MCF 10A (cell line): ENCODE data around the gene CIDEA. TPM values are rescaled to one million over a fixed set of nuclear protein-coding genes. Genes with fewer than 3 reads are reported as not detected.
A peak's percentile ranks its signal among the peaks of the same experiment; 100 is the strongest.

ENCODE experiments used
- BruUV-seq: library from RNA; stranded (reverse); fragments of 400-500 nt; replicated peaks from 2 replicates; lab custom pipeline; 2021; lab: Mats Ljungman, UMichigan
- CTCF ChIA-PET: fragments of 300-600 bp; sonication (Branson Sonifier 250); formaldehyde crosslinking; extraction: SDS; loops from one replicate; lab custom pipeline; 2021; ENCODE audit warnings: antibody characterized with exemption, inconsistent platforms; lab: Yijun Ruan, JAX
- POLR2A ChIA-PET: fragments of 300-600, 350-650 bp; sonication (Branson Sonifier 250); formaldehyde crosslinking; extraction: SDS; loops from one replicate; lab custom pipeline; 2020; ENCODE audit warnings: antibody characterized with exemption, inconsistent platforms; lab: Yijun Ruan, JAX
- DNase-seq: peaks from one replicate; pipeline ENCODE4 v3.0.0-alpha.2; 2018; ENCODE audit not compliant: unreplicated experiment
- H3K27ac Mint-ChIP-seq: one replicate; pipeline ENCODE4 v1.8.0; 2022; ENCODE audit warnings: mild to moderate bottlenecking, low read depth, mixed read lengths; ENCODE audit not compliant: unreplicated experiment
- H3K27me3 Mint-ChIP-seq: one replicate; pipeline ENCODE4 v1.8.0; 2022; ENCODE audit warnings: mixed read lengths; ENCODE audit not compliant: insufficient read depth, unreplicated experiment
- H3K36me3 Mint-ChIP-seq: one replicate; pipeline ENCODE4 v1.8.0; 2022; ENCODE audit warnings: mild to moderate bottlenecking, moderate library complexity, mixed read lengths; ENCODE audit not compliant: insufficient read depth, unreplicated experiment
- H3K4me1 Mint-ChIP-seq: one replicate; pipeline ENCODE4 v1.8.0; 2022; ENCODE audit warnings: mixed read lengths; ENCODE audit not compliant: insufficient read depth, unreplicated experiment
- H3K4me3 Mint-ChIP-seq: one replicate; pipeline ENCODE4 v1.8.0; 2022; ENCODE audit warnings: mild to moderate bottlenecking, moderate library complexity, mixed read lengths; ENCODE audit not compliant: unreplicated experiment
- H3K9me3 Mint-ChIP-seq: one replicate; pipeline ENCODE4 v1.8.0; 2022; ENCODE audit warnings: mixed read lengths; ENCODE audit not compliant: unreplicated experiment
- intact Hi-C: fragments of 100-400 bp; cut with micrococcal nuclease; formaldehyde crosslinking; loops from 2 replicates; pipeline ENCODE4 v1.14.1; 2022
- total RNA-seq: library from RNA; stranded (reverse); gene quantifications from 2 replicates; pipeline ENCODE4 v1.2.3, GENCODE V29; 2022
- TF ChIP-seq, protein P1 (sequence below): fragments of 200-600 bp; IDR thresholded peaks from one replicate; pipeline ENCODE4 v1.8.0; 2022; ENCODE audit warnings: antibody characterized with exemption, mild to moderate bottlenecking; ENCODE audit not compliant: unreplicated experiment

Gene CIDEA
- total RNA-seq, 1 experiment from 2014 or later = not detected

GRCh38 chr18:12283666-12284065, 29.5 kb downstream of the CIDEA start:
- no TSS peak for BruUV-seq
- no peak for DNase-seq
- CTCF ChIA-PET = interaction anchor here (0.6 to 2.3 kb wide), 7 partner anchors 10 to 245 kb away, joined by 3 to 8 read pairs (median 5); no protein-coding TSS in a partner anchor
- Mint-ChIP-seq H3K4me1 (peaks cover 31% of the 10 kb centered on the region), H3K4me3 (no peak overlapping the region), H3K27ac (peak overlapping the region; percentile 94), H3K36me3 (peaks cover 4% of the 10 kb centered on the region), H3K9me3 (no peaks in the 10 kb centered on the region), H3K27me3 (no peaks in the 10 kb centered on the region)
- TF ChIP-seq, protein P1, sequence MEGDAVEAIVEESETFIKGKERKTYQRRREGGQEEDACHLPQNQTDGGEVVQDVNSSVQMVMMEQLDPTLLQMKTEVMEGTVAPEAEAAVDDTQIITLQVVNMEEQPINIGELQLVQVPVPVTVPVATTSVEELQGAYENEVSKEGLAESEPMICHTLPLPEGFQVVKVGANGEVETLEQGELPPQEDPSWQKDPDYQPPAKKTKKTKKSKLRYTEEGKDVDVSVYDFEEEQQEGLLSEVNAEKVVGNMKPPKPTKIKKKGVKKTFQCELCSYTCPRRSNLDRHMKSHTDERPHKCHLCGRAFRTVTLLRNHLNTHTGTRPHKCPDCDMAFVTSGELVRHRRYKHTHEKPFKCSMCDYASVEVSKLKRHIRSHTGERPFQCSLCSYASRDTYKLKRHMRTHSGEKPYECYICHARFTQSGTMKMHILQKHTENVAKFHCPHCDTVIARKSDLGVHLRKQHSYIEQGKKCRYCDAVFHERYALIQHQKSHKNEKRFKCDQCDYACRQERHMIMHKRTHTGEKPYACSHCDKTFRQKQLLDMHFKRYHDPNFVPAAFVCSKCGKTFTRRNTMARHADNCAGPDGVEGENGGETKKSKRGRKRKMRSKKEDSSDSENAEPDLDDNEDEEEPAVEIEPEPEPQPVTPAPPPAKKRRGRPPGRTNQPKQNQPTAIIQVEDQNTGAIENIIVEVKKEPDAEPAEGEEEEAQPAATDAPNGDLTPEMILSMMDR = no peak
- intact Hi-C loops = no loop called here
- POLR2A ChIA-PET = interaction anchor here (0.6 to 14.3 kb wide), 4 partner anchors 12 to 98 kb away, joined by 4 to 234 read pairs (median 7); partner anchors contain the start of genes AFG3L2 and TUBB6

- Mint-ChIP-seq H3K36me3 (peaks cover 4% of the 10 kb centered on the region), H3K27me3 (no peaks in the 10 kb centered on the region), H3K27ac (peak overlapping the region; percentile 99), H3K9me3 (no peaks in the 10 kb centered on the region), H3K4me3 (peak overlapping the region; percentile 82), H3K4me1 (peaks cover 28% of the 10 kb centered on the region)
- BruUV-seq = no TSS peak
- intact Hi-C loops = no loop called here
- peak; percentile 28 for DNase-seq
- POLR2A ChIA-PET = interaction anchor here (0.6 to 14.3 kb wide), 12 partner anchors 9 to 530 kb away, joined by 3 to 234 read pairs (median 10); partner anchors contain the start of genes AFG3L2 and TUBB6
- CTCF ChIA-PET = interaction anchor here (0.9 to 3.1 kb wide), 8 partner anchors 9 to 51 kb away, joined by 3 to 18 read pairs (median 4); no protein-coding TSS in a partner anchor
- TF ChIP-seq, protein P1 = no peak
Measured at GRCh38 chr18:12287131-12287681, 33.0 kb downstream of the CIDEA start.

- ChIA-PET POLR2A (interaction anchor here (0.6 to 14.3 kb wide), 14 partner anchors 9 to 530 kb away, joined by 3 to 234 read pairs (median 6); partner anchors contain the start of genes AFG3L2 and TUBB6), CTCF (interaction anchor here (0.7 to 3.1 kb wide), 9 partner anchors 9 to 51 kb away, joined by 3 to 18 read pairs (median 4); no protein-coding TSS in a partner anchor)
- TSS peak; percentile 91 for BruUV-seq
- TF ChIP-seq, protein P1 = no peak
- H3K36me3 Mint-ChIP-seq = peaks cover 4% of the 10 kb centered on the region
- DNase-seq = peak; percentile 78
- H3K9me3 Mint-ChIP-seq = no peaks in the 10 kb centered on the region
- intact Hi-C loops = no loop called here
- H3K27ac Mint-ChIP-seq = peak overlapping the region; percentile 99
- peaks cover 22% of the 10 kb centered on the region for H3K4me1 Mint-ChIP-seq
- H3K27me3 Mint-ChIP-seq = no peaks in the 10 kb centered on the region
- peak overlapping the region; percentile 82 for H3K4me3 Mint-ChIP-seq
Measured at GRCh38 chr18:12287684-12288402, 33.7 kb downstream of the CIDEA start.

DNA sequence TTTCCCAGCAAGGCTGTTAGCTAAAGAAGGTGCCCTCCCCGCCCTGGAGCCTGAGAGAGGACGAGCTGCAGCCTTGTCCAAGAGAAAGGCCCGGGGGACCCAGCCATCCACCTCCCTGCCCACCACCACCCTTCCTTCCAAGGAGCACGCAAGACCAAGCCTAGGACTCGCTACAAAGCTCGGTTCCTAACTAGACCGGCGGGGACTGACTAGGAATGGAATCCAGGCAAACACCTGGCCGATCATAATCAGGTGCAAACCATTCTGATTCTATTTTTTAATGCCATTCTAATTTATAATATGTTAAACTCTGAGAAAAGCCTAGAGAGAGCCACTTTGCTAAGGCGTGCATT, 34.2 kb downstream of the CIDEA start:
- ChIA-PET POLR2A (interaction anchor here (0.6 to 14.3 kb wide), 11 partner anchors 8 to 88 kb away, joined by 3 to 234 read pairs (median 14); partner anchors contain the start of genes AFG3L2 and TUBB6), CTCF (interaction anchor here (0.7 to 3.1 kb wide), 7 partner anchors 9 to 52 kb away, joined by 3 to 18 read pairs (median 4); no protein-coding TSS in a partner anchor)
- no peaks in the 10 kb centered on the region for H3K27me3 Mint-ChIP-seq
- BruUV-seq = TSS peak; percentile 82
- DNase-seq = no peak
- peaks cover 4% of the 10 kb centered on the region for H3K36me3 Mint-ChIP-seq
- H3K4me3 Mint-ChIP-seq = peak overlapping the region; percentile 82
- intact Hi-C loops = no loop called here
- H3K27ac Mint-ChIP-seq = peak overlapping the region; percentile 99
- H3K9me3 Mint-ChIP-seq = no peaks in the 10 kb centered on the region
- peaks cover 18% of the 10 kb centered on the region for H3K4me1 Mint-ChIP-seq
- TF ChIP-seq, protein P1 = no peak
